HEK293T (cell line): ENCODE data around the gene SYCP1.
"Not testable (repeated sequence)": the region's sequence is repeated elsewhere in the genome, so short reads cannot be mapped to it uniquely, and the experiment has no call there.

ENCODE experiments used
- CTCF ChIA-PET: fragments of 350-600 bp; formaldehyde crosslinking; extraction: SDS; loops from one replicate; lab custom pipeline; 2021; ENCODE audit warnings: antibody characterized with exemption, inconsistent platforms; lab: Yijun Ruan, JAX
- POLR2A ChIA-PET: fragments of 350-600 bp; formaldehyde crosslinking; extraction: SDS; loops from one replicate; lab custom pipeline; 2020; ENCODE audit warnings: antibody characterized with exemption, inconsistent platforms; lab: Yijun Ruan, JAX
- DNase-seq: peaks from one replicate; pipeline ENCODE4 v3.0.0; 2012; ENCODE audit warnings: mixed read lengths; ENCODE audit errors: extremely low spot score
- ARNT ChIP-seq: fragments of 450-650 bp; IDR thresholded peaks from 2 replicates; pipeline ENCODE4 v1.6.1; 2017; ENCODE audit warnings: mild to moderate bottlenecking
- BHLHE40 ChIP-seq: fragments of 450-650 bp; IDR thresholded peaks from 2 replicates; pipeline ENCODE4 v1.6.1; 2016; ENCODE audit warnings: mild to moderate bottlenecking, moderate library complexity, borderline replicate concordance
- CTBP1 ChIP-seq: fragments of 450-650 bp; IDR thresholded peaks from 2 replicates; pipeline ENCODE4 v1.6.1; 2016; ENCODE audit warnings: borderline replicate concordance
- ELF4 ChIP-seq: fragments of 450-650 bp; IDR thresholded peaks from 2 replicates; pipeline ENCODE4 v1.6.1; 2017; ENCODE audit warnings: antibody characterized with exemption
- FOXA1 ChIP-seq: fragments of 450-650 bp; IDR thresholded peaks from 2 replicates; pipeline ENCODE4 v1.6.1; 2016; ENCODE audit warnings: mild to moderate bottlenecking
- FOXK2 ChIP-seq: fragments of 450-650 bp; IDR thresholded peaks from 2 replicates; pipeline ENCODE4 v1.6.1; 2016; ENCODE audit warnings: mild to moderate bottlenecking
- FOXM1 ChIP-seq: fragments of 450-650 bp; IDR thresholded peaks from 2 replicates; pipeline ENCODE4 v1.6.1; 2017; ENCODE audit warnings: mild to moderate bottlenecking, borderline replicate concordance
- HDGF ChIP-seq: fragments of 450-650 bp; IDR thresholded peaks from 2 replicates; pipeline ENCODE4 v1.6.1; 2017; ENCODE audit warnings: antibody characterized with exemption, borderline replicate concordance
- L3MBTL2 ChIP-seq: fragments of 450-650 bp; conservative IDR thresholded peaks from 2 replicates; pipeline ENCODE4 v1.6.1; 2016; ENCODE audit warnings: mild to moderate bottlenecking
- LEF1 ChIP-seq: fragments of 450-650 bp; IDR thresholded peaks from 2 replicates; pipeline ENCODE4 v1.6.1; 2017; ENCODE audit warnings: mild to moderate bottlenecking, borderline replicate concordance
- NFRKB ChIP-seq: fragments of 450-650 bp; IDR thresholded peaks from 2 replicates; pipeline ENCODE4 v1.6.1; 2016; ENCODE audit warnings: mild to moderate bottlenecking, moderate library complexity
- PKNOX1 ChIP-seq: fragments of 450-650 bp; IDR thresholded peaks from 2 replicates; pipeline ENCODE4 v1.6.1; 2016
- SP1 ChIP-seq: fragments of 450-650 bp; IDR thresholded peaks from 2 replicates; pipeline ENCODE4 v1.6.1; 2017
- SUZ12 ChIP-seq: fragments of 450-650 bp; IDR thresholded peaks from 2 replicates; pipeline ENCODE4 v1.6.1; 2016; ENCODE audit warnings: mild to moderate bottlenecking
- TARDBP ChIP-seq: fragments of 450-650 bp; IDR thresholded peaks from 2 replicates; pipeline ENCODE4 v1.6.1; 2016
- ZNF384 ChIP-seq: fragments of 450-650 bp; IDR thresholded peaks from 2 replicates; pipeline ENCODE4 v1.6.1; 2016

Gene SYCP1

DNA sequence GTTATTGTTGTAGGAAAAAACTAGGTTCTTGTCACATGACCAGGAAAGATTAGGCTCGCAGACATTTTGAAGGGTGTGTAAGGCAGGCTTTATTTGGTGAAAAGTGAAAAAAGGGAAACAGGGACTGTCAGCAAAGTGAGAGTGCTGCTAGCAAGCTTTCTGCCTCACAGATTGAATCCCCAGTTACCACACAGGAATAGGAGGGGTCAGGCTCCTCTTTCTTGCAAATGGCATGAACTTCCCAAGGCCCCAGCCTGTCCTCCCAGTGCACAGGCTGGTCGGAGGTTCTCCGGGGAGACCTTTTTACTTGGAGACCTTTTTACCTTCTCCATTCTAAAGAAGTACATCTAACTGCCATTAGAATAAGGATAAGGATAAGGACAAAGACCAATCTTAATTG is 42.1 kb downstream of the SYCP1 start:
- ChIA-PET POLR2A (no interaction called here), CTCF (no interaction called here)
- TF ChIP-seq LEF1 (no peak), BHLHE40 (no peak), TARDBP (no peak), CTBP1 (no peak), FOXA1 (no peak), ELF4 (no peak)
- no peak for DNase-seq

GRCh38 chr1:114901814-114902213 is 47.2 kb downstream of the SYCP1 start:
- ChIA-PET POLR2A (no interaction called here), CTCF (no interaction called here)
- TF ChIP-seq HDGF (no peak), SP1 (no peak), BHLHE40 (no peak), ARNT (no peak), PKNOX1 (no peak), NFRKB (no peak), FOXM1 (no peak)
- DNase-seq: no peak

- CTCF ChIA-PET: no interaction called here
- POLR2A ChIA-PET: no interaction called here
- TF ChIP-seq SUZ12 (no peak), CTBP1 (no peak), TARDBP (no peak), ELF4 (no peak), LEF1 (no peak), FOXA1 (no peak), FOXM1 (no peak), SP1 (no peak), HDGF (no peak)
- no peak for DNase-seq
Observed at GRCh38 chr1:114902343-114902742, 47.7 kb downstream of the SYCP1 start.

GRCh38 chr1:114903480-114903879 is 48.8 kb downstream of the SYCP1 start:
- CTCF ChIA-PET: no interaction called here

DNA sequence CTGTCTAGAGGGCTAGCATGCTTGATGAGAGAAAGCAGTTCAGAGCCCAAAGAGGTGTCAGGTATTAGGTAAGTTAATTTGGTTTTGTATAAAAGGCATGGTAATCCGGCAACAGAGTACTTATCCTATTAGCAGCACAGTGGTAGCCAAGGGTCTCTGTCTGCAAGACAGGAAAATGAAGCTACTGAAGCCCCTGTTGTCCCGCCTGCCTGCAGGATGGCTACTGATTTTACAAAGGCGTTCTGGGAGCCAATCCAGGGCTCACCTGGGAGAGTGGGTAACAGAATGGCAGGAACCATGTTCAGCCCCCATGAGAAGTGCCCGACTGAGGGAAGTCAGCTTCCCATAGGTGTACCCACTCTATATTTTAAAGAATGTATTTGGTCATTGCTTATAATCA is 61.1 kb downstream of the SYCP1 start:
- DNase-seq, CTCF ChIA-PET, POLR2A ChIA-PET: not testable (repeated sequence)

More at GRCh38 chr1:114903480-114903879, 48.8 kb downstream of the SYCP1 start:
- POLR2A ChIA-PET: no interaction called here
- TF ChIP-seq L3MBTL2: no peak
- no peak for TF ChIP-seq CTBP1
- TF ChIP-seq NFRKB: no peak
- TF ChIP-seq BHLHE40: no peak
- TF ChIP-seq SUZ12: no peak
- TF ChIP-seq SP1: no peak
- no peak for DNase-seq

GRCh38 chr1:114926607-114927006 is 71.9 kb downstream of the SYCP1 start:
- POLR2A ChIA-PET: no interaction called here
- TF ChIP-seq ZNF384 (no peak), ELF4 (no peak), SUZ12 (no peak), FOXK2 (no peak), L3MBTL2 (no peak), NFRKB (no peak), FOXM1 (no peak), HDGF (no peak), PKNOX1 (no peak), CTBP1 (no peak), FOXA1 (no peak), BHLHE40 (no peak), TARDBP (no peak), SP1 (no peak), ARNT (no peak), LEF1 (no peak)
- no peak for DNase-seq
- CTCF ChIA-PET: no interaction called here

DNA sequence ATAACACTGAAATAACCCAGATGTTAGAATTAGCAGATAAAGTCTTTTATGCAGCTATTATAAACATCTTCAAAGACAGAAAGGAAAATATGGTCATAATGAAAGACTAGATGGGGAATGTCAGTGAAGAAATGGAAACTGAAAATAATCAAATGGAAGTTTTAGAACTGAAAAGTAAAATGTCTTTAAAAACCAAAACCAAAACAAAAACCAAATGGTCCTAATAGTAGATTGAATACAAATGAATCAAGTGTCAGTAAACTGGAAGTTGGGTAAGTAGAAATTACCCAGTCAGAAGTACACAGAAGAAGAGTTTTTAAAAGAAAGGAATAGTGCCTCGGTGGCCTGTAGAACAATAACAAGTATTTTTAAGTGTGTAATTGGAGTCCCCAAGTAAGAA is 72.7 kb downstream of the SYCP1 start:
- ChIA-PET CTCF (no interaction called here), POLR2A (no interaction called here)
- no peak for DNase-seq
- no peak for TF ChIP-seq ARNT
- no peak for TF ChIP-seq FOXA1
- TF ChIP-seq HDGF: no peak
- no peak for TF ChIP-seq LEF1
- no peak for TF ChIP-seq L3MBTL2
- TF ChIP-seq NFRKB: no peak
- no peak for TF ChIP-seq ELF4
- no peak for TF ChIP-seq SP1
- no peak for TF ChIP-seq FOXM1
- TF ChIP-seq PKNOX1: no peak
- TF ChIP-seq TARDBP: no peak
- no peak for TF ChIP-seq ZNF384
- no peak for TF ChIP-seq SUZ12
- TF ChIP-seq CTBP1: no peak
- no peak for TF ChIP-seq BHLHE40
- no peak for TF ChIP-seq FOXK2
